Measurements from ENCODE around the gene IMPG1. TPM values are rescaled to one million over a fixed set of nuclear protein-coding genes. Genes with fewer than 3 reads are reported as not detected.

IMPG1 gene
- total and polyA plus RNA-seq, 10 of the 15 experiments (the other 5 are each of a cell fraction or from before 2014, with no cell fraction given): not detected

- no peak for TF ChIP-seq SUZ12 (IDR thresholded peaks at IDR 0.05; ENCODE audit: unreplicated experiment)
- TF ChIP-seq ETV6 (conservative IDR thresholded peaks at IDR 0.05 in 1 of 2, IDR thresholded peaks at IDR 0.05 in 1 of 2; ENCODE audit: borderline replicate concordance in 1 of 2, low read depth in 1 of 2): no peak
- no peak for TF ChIP-seq NR2F1 (conservative IDR thresholded peaks at IDR 0.05)
- TF ChIP-seq YBX1 (IDR thresholded peaks at IDR 0.05): no peak
- no peak for TF ChIP-seq IKZF1 (conservative IDR thresholded peaks at IDR 0.05)
- TF ChIP-seq CREM (IDR thresholded peaks at IDR 0.05; ENCODE audit: low read depth): no peak
- no peak for TF ChIP-seq REST (IDR thresholded peaks at IDR 0.05; ENCODE audit: low read depth, low read length)
- no peak for TF ChIP-seq KAT2A (conservative IDR thresholded peaks at IDR 0.05; ENCODE audit: control insufficient read depth, low read depth, low read length)
- TF ChIP-seq ZBTB33 (IDR thresholded peaks at IDR 0.05): no peak
- no peak for TF ChIP-seq SREBF1 (IDR thresholded peaks at IDR 0.05; ENCODE audit: low read length)
Observed at GRCh38 chr6:75968143-75968542, 104.3 kb downstream of the IMPG1 start (continued).

Data from GM12878 (cell line).